ENCODE data around the gene MIEN1. TPM values are rescaled to one million over a fixed set of nuclear protein-coding genes. Genes with fewer than 3 reads are reported as not detected.

MIEN1 gene
- total and polyA plus RNA-seq, 4 donors: 20.8 to 136 (median 58.3) TPM

DNA sequence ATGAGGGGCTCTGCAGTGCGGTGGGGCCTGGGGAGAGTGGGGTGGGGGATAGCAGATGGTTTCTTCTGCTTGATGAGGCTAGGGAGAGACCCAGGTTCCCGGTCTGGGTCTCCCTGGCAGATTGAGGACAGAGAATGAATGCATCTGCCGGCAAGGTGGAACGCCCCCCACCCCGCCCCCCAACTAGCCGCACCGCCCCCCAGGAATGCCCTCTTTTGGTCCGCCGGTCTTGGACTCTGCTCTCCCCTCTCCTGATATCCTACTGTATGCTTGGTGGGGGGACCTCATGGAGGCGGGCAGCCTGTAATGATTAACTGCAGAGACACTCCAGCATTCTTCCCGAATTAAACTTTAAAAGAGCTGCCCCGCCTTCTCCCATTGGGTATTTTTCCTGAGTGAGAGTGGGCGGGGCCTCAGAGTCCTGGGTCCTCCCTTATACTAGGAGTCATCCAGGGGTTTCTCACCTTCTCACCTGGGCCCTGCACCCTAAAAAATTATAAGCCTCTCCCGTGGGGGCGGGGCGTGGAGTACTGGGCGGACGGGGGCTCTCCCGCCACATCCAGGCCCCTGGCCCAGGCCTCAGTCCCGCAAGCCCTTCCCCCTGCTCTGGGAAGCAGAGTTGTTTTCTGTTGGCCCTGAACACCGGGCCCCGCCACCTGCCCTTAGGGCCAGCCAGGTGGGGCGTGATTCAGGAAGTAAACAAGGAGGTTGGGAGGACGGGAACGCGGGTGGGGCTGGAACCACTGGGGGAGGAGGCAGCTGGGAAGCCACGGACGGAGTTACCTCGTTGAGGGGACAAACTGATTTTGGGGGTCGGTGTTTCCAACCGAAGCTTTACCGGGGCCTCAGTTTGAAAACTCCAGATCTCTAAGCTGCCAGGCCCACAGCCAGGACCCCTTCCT, 8.9 kb upstream of the MIEN1 start:
- DNase-seq: peak; percentile 69 to 83 (median 69)
- Histone ChIP-seq H3K4me3 (peak overlapping the region; percentile 14), H3K27ac (ENCODE audit: low read depth in 1 of 2, low read length in 1 of 2) (peak overlapping the region in 1 of 2 donors; percentile 59), H3K27me3 (ENCODE audit: control insufficient read depth in 3 of 3, insufficient read depth in 3 of 3, low read length in 2 of 3) (peaks cover 0 to 36% (median 20%) of the 10 kb centered on the region in 3 donors), H3K36me3 (ENCODE audit: control insufficient read depth in 4 of 4, insufficient read depth in 4 of 4, low read length in 4 of 4) (peaks cover 0 to 4% (median 0%) of the 10 kb centered on the region in 4 donors), H3K9me3 (ENCODE audit: control insufficient read depth in 4 of 4, insufficient read depth in 3 of 4, low read length in 3 of 4) (no peaks in the 10 kb centered on the region), H3K4me1 (ENCODE audit: control insufficient read depth in 5 of 5, insufficient read depth in 5 of 5, low read length in 5 of 5) (peaks cover 0 to 21% (median 14%) of the 10 kb centered on the region in 5 donors), H3K9ac (ENCODE audit: insufficient read depth in 1 of 2, low read length in 2 of 2) (peak overlapping the region in 1 of 2 donors; percentile 61)
- WGBS, 2 donors: 6 to 11% methylated on average over 32 of the region's 32 CpGs
- peak; percentile 55 for ATAC-seq (ENCODE audit: insufficient read depth, low FRiP score)
- TF ChIP-seq, protein P1, sequence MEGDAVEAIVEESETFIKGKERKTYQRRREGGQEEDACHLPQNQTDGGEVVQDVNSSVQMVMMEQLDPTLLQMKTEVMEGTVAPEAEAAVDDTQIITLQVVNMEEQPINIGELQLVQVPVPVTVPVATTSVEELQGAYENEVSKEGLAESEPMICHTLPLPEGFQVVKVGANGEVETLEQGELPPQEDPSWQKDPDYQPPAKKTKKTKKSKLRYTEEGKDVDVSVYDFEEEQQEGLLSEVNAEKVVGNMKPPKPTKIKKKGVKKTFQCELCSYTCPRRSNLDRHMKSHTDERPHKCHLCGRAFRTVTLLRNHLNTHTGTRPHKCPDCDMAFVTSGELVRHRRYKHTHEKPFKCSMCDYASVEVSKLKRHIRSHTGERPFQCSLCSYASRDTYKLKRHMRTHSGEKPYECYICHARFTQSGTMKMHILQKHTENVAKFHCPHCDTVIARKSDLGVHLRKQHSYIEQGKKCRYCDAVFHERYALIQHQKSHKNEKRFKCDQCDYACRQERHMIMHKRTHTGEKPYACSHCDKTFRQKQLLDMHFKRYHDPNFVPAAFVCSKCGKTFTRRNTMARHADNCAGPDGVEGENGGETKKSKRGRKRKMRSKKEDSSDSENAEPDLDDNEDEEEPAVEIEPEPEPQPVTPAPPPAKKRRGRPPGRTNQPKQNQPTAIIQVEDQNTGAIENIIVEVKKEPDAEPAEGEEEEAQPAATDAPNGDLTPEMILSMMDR (IDR thresholded peaks at IDR 0.05; ENCODE audit: control extremely low read depth, extremely low read depth): no peak

DNA sequence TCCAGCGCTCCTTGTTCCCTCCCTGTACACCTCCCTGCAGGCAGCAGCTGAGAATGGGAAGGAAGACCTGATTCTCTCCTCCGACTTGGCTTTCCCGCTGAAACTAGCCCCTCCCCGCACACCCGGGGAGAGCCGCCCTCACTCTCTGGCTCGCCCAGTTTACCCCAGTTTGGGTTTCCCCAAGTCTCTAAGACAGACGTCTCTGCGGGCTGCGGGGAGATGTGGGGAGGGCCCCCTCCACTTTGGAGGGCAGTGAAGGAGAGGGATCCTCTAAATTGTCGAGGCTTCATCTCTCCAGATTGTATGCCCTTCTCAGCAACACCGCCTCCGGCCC, 8.2 kb upstream of the MIEN1 start:
- peaks cover 0 to 36% (median 20%) of the 10 kb centered on the region in 3 donors for H3K27me3 ChIP-seq (ENCODE audit: control insufficient read depth in 3 of 3, insufficient read depth in 3 of 3, low read length in 2 of 3)
- WGBS, 2 donors: 1 to 3% methylated on average over 12 to 13 of the region's 13 CpGs
- H3K9me3 ChIP-seq (ENCODE audit: control insufficient read depth in 4 of 4, insufficient read depth in 3 of 4, low read length in 3 of 4): no peaks in the 10 kb centered on the region
- ATAC-seq (ENCODE audit: insufficient read depth, low FRiP score) (peak; percentile 23), DNase-seq (peak in 1 of 3 donors; percentile 20)
- TF ChIP-seq, protein P1 (IDR thresholded peaks at IDR 0.05; ENCODE audit: control extremely low read depth, extremely low read depth): no peak
- peaks cover 0 to 21% (median 14%) of the 10 kb centered on the region in 5 donors for H3K4me1 ChIP-seq (ENCODE audit: control insufficient read depth in 5 of 5, insufficient read depth in 5 of 5, low read length in 5 of 5)
- H3K9ac ChIP-seq (ENCODE audit: insufficient read depth in 1 of 2, low read length in 2 of 2): no peak overlapping the region
- peaks cover 0 to 2% (median 0%) of the 10 kb centered on the region in 4 donors for H3K36me3 ChIP-seq (ENCODE audit: control insufficient read depth in 4 of 4, insufficient read depth in 4 of 4, low read length in 4 of 4)
- no peak overlapping the region for H3K27ac ChIP-seq (ENCODE audit: low read depth in 1 of 2, low read length in 1 of 2)
- H3K4me3 ChIP-seq: peak overlapping the region; percentile 23

DNA sequence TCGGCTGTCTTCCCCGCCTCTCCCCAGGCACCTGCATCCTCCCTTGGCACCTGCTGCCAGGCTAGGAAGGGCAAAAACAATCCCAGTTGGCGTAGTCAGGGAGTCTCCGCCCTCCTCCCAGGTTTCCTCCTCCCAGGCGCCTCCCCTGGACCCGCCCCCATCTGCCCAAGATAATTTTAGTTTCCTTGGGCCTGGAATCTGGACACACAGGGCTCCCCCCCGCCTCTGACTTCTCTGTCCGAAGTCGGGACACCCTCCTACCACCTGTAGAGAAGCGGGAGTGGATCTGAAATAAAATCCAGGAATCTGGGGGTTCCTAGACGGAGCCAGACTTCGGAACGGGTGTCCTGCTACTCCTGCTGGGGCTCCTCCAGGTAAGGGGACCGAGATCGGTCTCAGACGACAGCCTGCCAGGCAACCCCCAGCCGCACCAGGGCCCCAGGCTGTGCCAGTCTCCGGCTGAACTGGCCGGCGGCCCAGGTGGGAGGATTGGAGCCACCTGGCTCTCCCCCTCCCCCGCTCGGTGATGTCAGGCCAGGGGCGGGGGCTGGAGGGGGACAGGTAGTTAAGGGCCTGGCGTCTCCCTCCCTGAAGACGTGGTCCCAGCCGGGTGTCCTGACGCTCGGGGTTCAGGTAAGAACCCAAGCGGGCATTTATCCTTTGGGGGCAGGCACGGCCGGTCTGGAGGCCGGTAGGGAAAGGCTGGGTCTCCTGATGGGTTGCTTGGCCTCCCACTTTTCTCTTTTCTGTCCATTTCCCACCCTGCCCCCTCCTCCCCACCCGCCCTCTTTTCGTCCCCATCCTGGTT, 7.6 kb upstream of the MIEN1 start, which contains the start of gene GRB7:
GRB7 (plus strand) TSS at position 179 of the 808 bp plus-strand sequence. CDS start 4,364 bp downstream, outside the sequence.
- Histone ChIP-seq H3K36me3 (ENCODE audit: control insufficient read depth in 4 of 4, insufficient read depth in 4 of 4, low read length in 4 of 4) (no peaks in the 10 kb centered on the region), H3K9me3 (ENCODE audit: control insufficient read depth in 4 of 4, insufficient read depth in 3 of 4, low read length in 3 of 4) (no peaks in the 10 kb centered on the region), H3K27me3 (ENCODE audit: control insufficient read depth in 3 of 3, insufficient read depth in 3 of 3, low read length in 2 of 3) (peaks cover 0 to 36% (median 20%) of the 10 kb centered on the region in 3 donors), H3K9ac (ENCODE audit: insufficient read depth in 1 of 2, low read length in 2 of 2) (no peak within 1 kb of the TSS), H3K4me1 (ENCODE audit: control insufficient read depth in 5 of 5, insufficient read depth in 5 of 5, low read length in 5 of 5) (peaks cover 0 to 21% (median 14%) of the 10 kb centered on the region in 5 donors), H3K4me3 (peak within 1 kb of the TSS; percentile 35), H3K27ac (ENCODE audit: low read depth in 1 of 2, low read length in 1 of 2) (peak within 1 kb of the TSS in 1 of 2 donors; percentile 62)
- WGBS, 2 donors: 7 to 12% methylated on average over 32 to 34 of the region's 34 CpGs
- DNase-seq (peak; percentile 42 to 65 (median 61)), ATAC-seq (ENCODE audit: insufficient read depth, low FRiP score) (peak; percentile 38)
- TF ChIP-seq, protein P1 (IDR thresholded peaks at IDR 0.05; ENCODE audit: control extremely low read depth, extremely low read depth): no peak
